GM21717 (cell line): ENCODE data around the gene PRKCZ.
"Not testable (repeated sequence)": the region's sequence is repeated elsewhere in the genome, so short reads cannot be mapped to it uniquely, and the experiment has no call there.

Source experiments
- ATAC-seq: cut with Tn5 transposase; IDR thresholded peaks from one replicate; pipeline ENCODE4 v1.9.1; 2021; ENCODE audit warnings: mild to moderate bottlenecking, moderate library complexity; ENCODE audit not compliant: unreplicated experiment

PRKCZ gene

GRCh38 chr1:2147869-2148268, 97.7 kb downstream of the PRKCZ start:
- ATAC-seq = not testable (repeated sequence)

DNA sequence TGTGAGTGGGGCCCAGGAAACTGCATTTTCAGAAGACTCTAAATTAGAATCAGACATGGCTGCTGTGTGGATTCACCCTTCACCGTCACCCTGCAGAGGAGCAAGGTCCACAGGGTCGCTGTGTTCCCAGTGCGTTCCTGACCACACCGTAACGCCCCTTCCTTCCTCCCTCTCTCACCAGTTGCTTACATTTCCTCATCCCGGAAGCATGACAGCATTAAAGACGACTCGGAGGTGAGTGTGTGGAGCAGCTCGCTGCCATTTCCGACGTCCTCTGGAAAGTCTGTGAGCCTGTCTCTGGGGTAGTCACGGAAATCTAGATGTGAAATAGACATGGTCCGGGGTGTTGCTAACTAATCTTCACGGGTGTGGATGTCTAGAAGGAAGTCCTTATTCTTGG, 98.5 kb downstream of the PRKCZ start:
- ATAC-seq = no peak

- ATAC-seq = no peak
Measured at GRCh38 chr1:2150801-2151200, 100.6 kb downstream of the PRKCZ start.

DNA sequence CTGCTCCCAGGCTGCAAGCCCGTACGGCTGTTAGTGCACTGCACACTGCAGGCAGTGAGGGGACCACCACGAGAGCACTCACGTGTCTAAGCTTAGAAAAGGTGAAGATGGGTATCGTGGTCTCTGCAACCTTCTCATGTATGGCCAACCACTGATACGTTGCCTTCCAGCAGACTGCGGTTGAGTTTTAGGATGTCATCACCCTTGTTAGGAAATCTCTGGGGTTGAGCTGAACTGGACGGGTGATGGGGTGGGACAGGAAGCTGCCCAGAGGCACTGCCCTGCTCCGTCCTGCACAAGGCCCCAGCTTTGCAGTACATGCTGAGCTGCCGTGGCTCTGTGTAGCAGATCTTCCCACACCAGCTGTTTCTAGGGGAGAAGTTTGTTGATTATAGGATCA, 101.0 kb downstream of the PRKCZ start:
- ATAC-seq = no peak

- ATAC-seq = no peak
Measured at GRCh38 chr1:2151911-2152310, 101.7 kb downstream of the PRKCZ start.

DNA sequence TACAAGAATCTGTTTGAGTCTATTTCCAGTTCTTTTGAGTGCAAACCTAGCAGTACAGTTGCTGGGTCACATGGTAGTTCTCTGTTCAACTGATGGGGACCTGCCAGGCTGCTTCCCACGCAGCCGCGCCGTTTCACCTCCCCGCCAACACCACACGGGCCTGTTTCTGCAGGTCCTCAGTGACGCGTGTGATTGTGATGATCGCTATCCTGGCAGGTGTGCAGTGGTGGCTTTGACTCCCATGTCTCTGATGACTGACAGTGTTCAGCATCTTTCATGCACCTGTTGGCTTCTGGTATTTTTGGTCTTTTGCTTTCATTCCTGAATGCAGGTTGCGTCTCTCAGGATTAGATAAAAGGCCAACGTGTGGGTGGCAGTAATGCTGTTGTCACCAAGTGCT, 102.7 kb downstream of the PRKCZ start:
- no peak for ATAC-seq

DNA sequence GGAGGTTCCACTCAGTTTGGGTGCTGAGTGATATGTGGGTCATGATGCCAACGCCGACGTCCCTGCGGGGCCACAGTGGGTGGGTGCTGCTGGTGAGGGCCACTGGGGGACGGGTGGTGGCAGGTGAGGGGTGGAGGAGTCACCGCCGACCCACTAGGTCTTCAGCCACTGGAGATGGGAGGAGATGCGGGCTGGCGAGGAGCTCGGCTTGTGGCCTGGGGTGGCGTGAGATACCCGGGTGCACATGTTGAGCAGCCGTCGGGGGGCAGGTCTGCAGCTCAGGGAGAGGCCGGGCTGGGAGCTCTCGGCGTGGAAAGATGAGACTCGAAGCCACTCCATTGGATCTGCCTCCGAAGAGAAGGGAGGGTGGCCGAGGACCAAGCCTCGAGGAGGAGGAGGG, 103.8 kb downstream of the PRKCZ start:
- ATAC-seq = no peak

- no peak for ATAC-seq
Measured at GRCh38 chr1:2155147-2155598, 105.0 kb downstream of the PRKCZ start.

DNA sequence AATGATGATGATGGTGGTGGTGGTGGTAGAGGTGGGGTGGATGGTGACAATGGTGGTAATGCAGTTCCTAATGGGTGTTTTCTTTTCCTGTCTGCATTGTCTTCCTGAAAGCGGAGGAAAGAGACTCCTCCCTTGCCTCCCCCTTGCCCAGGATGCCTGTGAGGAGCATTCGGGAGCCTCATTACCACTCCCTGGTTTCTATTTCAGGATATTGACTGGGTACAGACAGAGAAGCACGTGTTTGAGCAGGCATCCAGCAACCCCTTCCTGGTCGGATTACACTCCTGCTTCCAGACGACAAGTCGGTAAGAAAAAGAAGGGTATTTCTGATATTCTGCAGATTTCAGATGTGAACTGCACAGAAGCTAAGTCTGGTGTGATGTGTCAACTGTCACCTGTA, 105.6 kb downstream of the PRKCZ start:
- no peak for ATAC-seq

GRCh38 chr1:2156866-2157265, 106.7 kb downstream of the PRKCZ start:
- ATAC-seq = no peak

DNA sequence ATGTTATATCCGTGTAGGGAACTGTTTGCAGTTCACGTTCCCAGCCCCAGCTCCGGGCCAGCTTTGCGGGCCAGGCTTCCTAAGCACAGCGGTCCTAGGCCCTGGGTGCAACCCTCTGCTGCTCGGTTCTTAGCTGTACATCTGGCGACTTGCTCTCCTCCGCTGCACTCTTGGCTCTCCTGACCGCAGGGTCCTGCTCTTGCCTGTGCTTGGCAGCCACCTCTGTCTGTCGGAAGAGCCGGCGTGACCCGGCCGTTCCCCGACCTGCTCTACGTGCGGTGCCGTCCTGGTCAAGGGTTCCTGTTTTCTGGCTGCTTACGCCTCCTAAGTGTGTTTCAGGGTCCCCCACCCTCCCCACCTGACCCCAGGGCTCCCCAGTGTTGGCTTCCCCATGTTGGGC, 107.6 kb downstream of the PRKCZ start:
- ATAC-seq = no peak

DNA sequence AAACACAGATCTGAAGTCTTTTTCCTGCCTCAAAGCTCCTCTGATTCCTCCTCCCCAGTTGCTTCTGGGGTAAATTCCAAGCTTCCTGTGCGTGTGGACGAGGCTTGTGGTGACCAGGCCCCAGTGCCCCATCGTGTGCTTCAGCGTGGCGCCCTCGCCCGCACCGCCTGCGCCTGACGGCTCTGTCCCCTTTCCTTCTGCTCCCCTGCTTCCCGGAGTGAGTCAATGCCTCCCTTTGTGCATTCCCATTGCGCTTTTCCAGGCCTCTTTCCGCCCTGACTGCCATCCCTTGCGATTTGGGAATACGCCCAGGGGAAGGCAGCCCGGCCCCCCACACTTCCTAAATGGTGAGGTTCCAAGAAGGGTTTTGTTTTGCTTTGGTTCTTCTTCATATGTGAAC, 108.1 kb downstream of the PRKCZ start:
- no peak for ATAC-seq

DNA sequence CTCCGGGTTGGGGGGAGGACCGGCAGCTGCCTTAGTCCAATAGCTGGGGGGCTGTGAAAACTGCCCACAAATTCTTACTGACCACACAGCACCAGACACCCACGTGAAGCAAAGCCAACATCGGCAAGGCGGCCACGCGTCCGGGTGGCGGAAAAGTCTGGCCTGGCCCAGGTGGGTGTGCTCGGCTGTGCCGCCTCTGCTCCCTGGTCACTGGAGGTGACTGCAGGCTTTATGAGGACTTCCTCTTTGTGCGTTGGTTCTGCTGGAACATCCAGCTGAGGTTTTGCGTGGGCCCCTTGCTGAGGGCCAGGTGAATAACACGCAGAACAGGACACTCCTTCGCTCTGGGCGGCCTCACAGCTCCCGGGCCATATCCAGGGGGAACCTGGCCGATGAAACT, 108.9 kb downstream of the PRKCZ start:
- no peak for ATAC-seq

DNA sequence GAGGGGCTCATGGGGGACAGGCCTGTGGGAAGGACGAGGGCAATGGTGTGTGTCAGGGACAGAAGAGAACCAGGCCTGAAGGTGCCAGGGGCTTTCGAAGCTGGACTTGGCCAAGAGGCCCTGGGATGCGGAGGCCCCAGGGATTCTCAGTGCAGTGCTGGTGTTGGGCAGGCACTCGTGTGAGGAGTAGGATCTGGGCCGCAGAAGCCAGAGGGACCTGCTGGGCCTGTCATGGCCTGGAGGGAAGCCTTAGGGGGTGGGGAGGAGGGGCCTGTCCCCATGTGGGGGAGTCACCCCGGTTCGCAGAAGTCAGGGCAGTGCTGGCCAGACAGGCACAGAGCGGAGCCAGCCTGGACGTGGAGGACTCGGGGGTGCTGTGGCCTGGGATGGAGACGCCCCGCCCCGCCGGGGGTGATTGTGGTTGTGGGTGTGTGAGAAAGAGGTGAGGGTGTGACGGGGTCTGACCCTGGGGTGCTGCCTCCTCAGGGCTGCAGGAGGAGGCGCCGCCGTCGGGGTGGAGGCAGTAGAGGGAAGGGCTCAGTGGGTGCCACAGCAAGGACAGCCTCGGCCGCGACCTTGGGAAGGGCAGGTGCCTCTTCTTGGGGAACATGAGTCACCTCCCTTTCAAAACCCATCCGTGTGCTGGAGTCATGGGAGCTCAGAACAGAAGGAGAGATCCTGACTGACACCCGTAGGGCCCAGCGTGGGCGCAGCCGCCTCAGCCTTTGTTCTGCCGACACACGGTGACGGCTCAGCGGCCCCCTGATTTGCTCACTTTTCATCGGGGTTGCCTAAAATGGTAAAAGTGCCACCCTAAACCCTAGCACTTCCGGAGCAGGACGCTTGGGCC, 110.5 kb downstream of the PRKCZ start:
- ATAC-seq = no peak

- ATAC-seq = no peak
Measured at GRCh38 chr1:2163205-2163604, 113.0 kb downstream of the PRKCZ start.

DNA sequence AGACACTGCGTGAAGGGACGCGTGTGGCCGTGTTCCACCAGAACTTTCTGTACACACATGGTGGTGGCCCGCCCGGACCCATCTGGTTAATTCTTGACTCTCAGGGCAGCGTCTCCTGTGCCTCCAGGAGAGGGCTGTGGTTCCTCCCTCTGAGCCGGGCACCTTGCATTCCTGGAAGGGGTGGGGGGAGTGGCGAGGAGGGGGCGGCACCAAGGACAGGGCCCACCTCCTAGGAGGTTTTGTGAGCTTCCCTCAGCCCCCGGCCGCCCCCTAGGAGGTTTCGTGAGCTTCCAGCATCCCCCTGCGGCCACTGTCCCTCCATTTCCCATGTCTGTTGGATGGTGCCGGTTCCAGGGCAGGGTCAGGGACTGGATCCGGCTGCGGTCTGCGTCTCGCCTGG, 115.4 kb downstream of the PRKCZ start:
- ATAC-seq = no peak

- ATAC-seq = no peak
Measured at GRCh38 chr1:2166254-2166653, 116.0 kb downstream of the PRKCZ start.

- no peak for ATAC-seq
Measured at GRCh38 chr1:2166695-2167094, 116.5 kb downstream of the PRKCZ start.

DNA sequence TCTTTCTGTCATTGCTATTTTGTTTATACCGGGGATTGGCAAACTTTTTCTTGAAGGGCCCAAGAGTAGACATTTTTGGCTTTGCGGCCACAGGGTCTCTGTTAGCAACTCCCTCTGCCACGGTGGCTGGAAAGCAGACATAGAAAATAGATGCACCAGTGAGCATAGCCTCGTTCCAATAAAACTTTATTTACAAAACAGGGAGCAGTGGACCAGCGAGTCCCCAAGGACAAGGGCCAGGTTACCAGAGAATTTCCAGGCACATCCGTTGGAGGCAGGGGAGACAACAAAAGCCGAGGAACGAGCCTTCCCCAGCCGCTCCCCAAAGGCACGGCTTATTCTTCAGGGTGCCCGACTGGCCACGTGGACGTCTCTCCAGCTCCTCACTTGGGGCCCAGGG, 117.9 kb downstream of the PRKCZ start:
- ATAC-seq = no peak

- no peak for ATAC-seq
Measured at GRCh38 chr1:2168535-2168934, 118.3 kb downstream of the PRKCZ start.

- no peak for ATAC-seq
Measured at GRCh38 chr1:2169200-2169836, 119.1 kb downstream of the PRKCZ start.

- ATAC-seq = no peak
Measured at GRCh38 chr1:2170211-2170610, 120.0 kb downstream of the PRKCZ start.
